Osteocyte (in vitro differentiated cells): ENCODE measurements around the gene KLHL17. TPM values are rescaled to one million over a fixed set of nuclear protein-coding genes. Genes with fewer than 3 reads are reported as not detected.
"Not testable (repeated sequence)": the region's sequence is repeated elsewhere in the genome, so short reads cannot be mapped to it uniquely, and the experiment has no call there.

Experiments used
- DNase-seq: peaks from one replicate; pipeline ENCODE4 v3.0.0; 2021; ENCODE audit warnings: mixed read lengths; ENCODE audit not compliant: unreplicated experiment; ENCODE audit errors: extremely low spot score
- H3K27ac Mint-ChIP-seq: one replicate; pipeline ENCODE4 v1.8.0; 2021; ENCODE audit warnings: mild to moderate bottlenecking, mixed read lengths; ENCODE audit not compliant: unreplicated experiment
- H3K27me3 Mint-ChIP-seq: one replicate; pipeline ENCODE4 v1.8.0; 2021; ENCODE audit warnings: mixed read lengths; ENCODE audit not compliant: unreplicated experiment
- H3K36me3 Mint-ChIP-seq: one replicate; pipeline ENCODE4 v1.8.0; 2021; ENCODE audit warnings: mixed read lengths; ENCODE audit not compliant: unreplicated experiment
- H3K4me1 Mint-ChIP-seq: one replicate; pipeline ENCODE4 v1.8.0; 2021; ENCODE audit warnings: mixed read lengths; ENCODE audit not compliant: unreplicated experiment
- H3K4me3 Mint-ChIP-seq: one replicate; pipeline ENCODE4 v1.8.0; 2021; ENCODE audit warnings: mild to moderate bottlenecking, moderate library complexity, mixed read lengths; ENCODE audit not compliant: unreplicated experiment
- H3K9me3 Mint-ChIP-seq: one replicate; pipeline ENCODE4 v1.8.0; 2021; ENCODE audit warnings: mixed read lengths; ENCODE audit not compliant: unreplicated experiment
- CTCF ChIP-seq: fragments of 200-600 bp; sonication (generic); IDR thresholded peaks from 2 replicates; pipeline ENCODE4 v1.5.0; 2021; ENCODE audit warnings: antibody characterized with exemption, mild to moderate bottlenecking, moderate library complexity
- total RNA-seq: library from RNA; stranded (reverse); gene quantifications from 2 replicates; pipeline ENCODE4 v1.2.1, GENCODE V29; 2021

Gene KLHL17
- total RNA-seq, 1 donor from 2014 or later = 31.7 TPM

DNA sequence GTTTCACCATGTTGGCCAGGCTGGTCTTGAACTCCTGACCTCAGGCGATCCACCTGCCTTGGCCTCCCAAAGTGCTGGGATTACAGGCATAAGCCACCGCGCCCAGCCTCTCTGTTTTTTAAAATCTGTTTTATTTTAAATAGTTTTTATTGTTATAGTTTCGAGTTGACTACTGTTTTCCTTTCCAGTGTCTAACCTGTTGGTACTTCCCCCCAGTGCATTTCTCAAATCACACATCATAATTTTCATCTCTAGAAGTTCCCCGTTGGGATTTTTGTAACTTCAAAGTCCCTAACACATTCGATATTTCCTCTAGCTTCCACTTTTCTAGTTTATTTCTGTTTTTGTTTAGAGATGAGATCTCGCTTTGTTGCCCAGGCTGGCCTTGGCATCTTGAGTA lies 32.0 kb downstream of the KLHL17 start:
- TF ChIP-seq CTCF = no peak
- no peak overlapping the region for H3K4me3 Mint-ChIP-seq
- peaks cover 4% of the 10 kb centered on the region for H3K9me3 Mint-ChIP-seq
- DNase-seq = no peak
- no peaks in the 10 kb centered on the region for H3K27me3 Mint-ChIP-seq
- H3K36me3 Mint-ChIP-seq = peaks cover 5% of the 10 kb centered on the region
- H3K4me1 Mint-ChIP-seq = peaks cover 5% of the 10 kb centered on the region
- no peak overlapping the region for H3K27ac Mint-ChIP-seq

DNA sequence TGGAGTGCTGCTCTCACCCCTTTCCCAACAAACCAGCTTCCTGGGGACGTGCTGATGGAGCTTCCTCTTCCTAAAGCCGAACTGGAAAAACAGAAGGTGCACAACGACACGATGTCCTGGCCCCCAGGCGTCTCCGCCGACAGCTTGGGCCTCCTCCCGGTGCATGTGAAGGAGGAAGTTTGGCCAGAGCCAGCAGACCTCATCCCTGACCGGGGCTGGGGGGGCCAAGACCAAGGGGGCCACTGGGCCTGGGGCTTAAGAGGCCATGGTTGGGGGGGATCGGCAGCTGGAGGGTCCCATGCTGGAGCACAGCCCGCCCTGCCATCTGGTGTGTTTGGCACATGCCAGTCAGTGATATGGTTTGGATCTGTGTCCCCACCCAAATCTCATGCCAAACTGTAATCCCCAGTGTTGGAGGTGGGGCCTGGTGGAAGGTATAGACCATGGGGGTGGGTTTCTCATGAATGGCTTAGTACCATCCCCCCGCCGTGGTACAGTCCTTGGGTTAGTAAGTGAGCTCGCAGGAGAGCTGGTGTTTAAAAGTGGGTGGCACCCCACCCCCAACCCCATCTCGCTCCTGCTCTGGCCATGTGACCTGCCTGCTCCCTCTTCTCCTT lies 33.1 kb downstream of the KLHL17 start:
- no peak overlapping the region for H3K27ac Mint-ChIP-seq
- no peak for DNase-seq
- peaks cover 4% of the 10 kb centered on the region for H3K9me3 Mint-ChIP-seq
- no peaks in the 10 kb centered on the region for H3K27me3 Mint-ChIP-seq
- no peak overlapping the region for H3K4me3 Mint-ChIP-seq
- H3K4me1 Mint-ChIP-seq = peaks cover 5% of the 10 kb centered on the region
- H3K36me3 Mint-ChIP-seq = peaks cover 5% of the 10 kb centered on the region
- no peak for TF ChIP-seq CTCF

GRCh38 chr1:994546-994945 lies 34.2 kb downstream of the KLHL17 start:
- not testable (repeated sequence) for H3K9me3 Mint-ChIP-seq

DNA sequence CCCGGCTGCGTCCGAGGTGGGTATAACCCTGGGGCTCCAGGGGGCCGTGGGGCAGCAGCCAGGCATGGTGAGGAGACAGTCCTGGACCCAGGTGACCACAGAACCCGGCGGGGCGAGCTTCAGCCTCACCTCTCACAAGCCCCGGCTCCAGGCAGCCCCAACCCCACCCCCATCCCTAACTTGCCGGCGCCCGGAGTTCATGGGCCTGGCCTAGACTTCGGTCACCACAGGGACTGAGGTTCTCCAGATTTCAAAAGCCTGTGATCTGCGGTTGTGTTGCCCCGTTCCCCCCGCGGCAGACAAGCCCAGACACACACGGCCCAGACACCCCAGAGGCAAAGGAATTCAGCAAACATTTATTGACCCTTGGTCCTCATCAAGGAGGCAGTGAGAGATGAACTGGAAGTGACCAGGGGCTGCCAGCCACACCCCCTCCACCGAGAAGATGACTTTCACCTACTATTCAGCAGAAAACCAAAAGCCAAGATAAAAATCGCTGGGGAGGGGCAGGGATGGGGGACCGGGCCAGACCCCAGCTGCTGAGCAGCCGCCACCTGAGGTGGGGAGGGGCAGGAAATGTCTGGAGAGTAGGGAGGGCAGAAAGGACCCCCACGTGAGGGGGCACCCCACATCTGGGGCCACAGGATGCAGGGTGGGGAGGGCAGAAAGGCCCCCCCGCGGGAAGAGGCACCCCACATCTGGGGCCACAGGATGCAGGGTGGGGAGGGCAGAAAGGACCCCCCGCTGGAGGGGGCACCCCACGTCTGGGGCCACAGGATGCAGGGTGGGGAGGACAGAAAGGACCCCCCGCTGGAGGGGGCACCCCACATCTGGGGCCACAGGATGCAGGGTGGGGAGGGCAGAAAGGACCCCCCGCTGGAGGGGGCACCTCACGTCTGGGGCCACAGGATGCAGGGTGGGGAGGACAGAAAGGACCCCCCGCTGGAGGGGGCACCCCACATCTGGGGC lies 35.6 kb downstream of the KLHL17 start:
- H3K9me3 Mint-ChIP-seq = peaks cover 4% of the 10 kb centered on the region

More at GRCh38 chr1:994546-994945, 34.2 kb downstream of the KLHL17 start:
- H3K36me3 Mint-ChIP-seq, DNase-seq, H3K27ac Mint-ChIP-seq, H3K4me3 Mint-ChIP-seq, H3K4me1 Mint-ChIP-seq, H3K27me3 Mint-ChIP-seq: not testable (repeated sequence)

More for the DNA sequence above, 35.6 kb downstream of the KLHL17 start:
- no peak for DNase-seq
- no peaks in the 10 kb centered on the region for H3K27me3 Mint-ChIP-seq
- H3K4me1 Mint-ChIP-seq = peaks cover 7% of the 10 kb centered on the region
- H3K27ac Mint-ChIP-seq = no peak overlapping the region
- no peak for TF ChIP-seq CTCF
- H3K36me3 Mint-ChIP-seq = peaks cover 5% of the 10 kb centered on the region
- no peak overlapping the region for H3K4me3 Mint-ChIP-seq
